Sigmoid colon (tissue), 4 donors: ENCODE results near the gene ATP6V0D1.

Experiments
- CTCF ChIP-seq, 4 experiments: fragments of 450-650 bp in 3 of 4; fragments of 200-600 bp in 1 of 4; IDR thresholded peaks; one replicate each; pipeline ENCODE4 v1.5.1; 2016 to 2019; ENCODE audit warnings: antibody characterized with exemption in 4 of 4, mild to moderate bottlenecking in 3 of 4, moderate library complexity in 2 of 4
- EP300 ChIP-seq, 4 donors: sonication (generic); formaldehyde crosslinking; IDR thresholded peaks; one replicate each; pipeline ENCODE4 v1.6.1; 2017; ENCODE audit warnings: antibody characterized with exemption in 4 of 4
- POLR2A ChIP-seq, 2 donors: fragments of 450-650 bp; IDR thresholded peaks; one replicate each; pipeline ENCODE4 v1.6.1; 2016; ENCODE audit warnings: antibody characterized with exemption in 2 of 2, mild to moderate bottlenecking in 2 of 2, moderate library complexity in 2 of 2
- POLR2AphosphoS5 ChIP-seq, 4 donors: sonication (generic); formaldehyde crosslinking; IDR thresholded peaks; one replicate each; pipeline ENCODE4 v1.6.1; 2017; ENCODE audit warnings: antibody characterized with exemption in 4 of 4

GRCh38 chr16:67395458-67396158 lies 85.3 kb downstream of the ATP6V0D1 start:
- no peak for TF ChIP-seq CTCF (IDR thresholded peaks at IDR 0.05)
- no peak for TF ChIP-seq POLR2AphosphoS5 (IDR thresholded peaks at IDR 0.05)
- no peak for TF ChIP-seq POLR2A (IDR thresholded peaks at IDR 0.05)
- no peak for TF ChIP-seq EP300 (IDR thresholded peaks at IDR 0.05)
